Cardiac muscle cell (in vitro differentiated cells and primary cell): Measurements from ENCODE around the gene NDP. TPM values are rescaled to one million over a fixed set of nuclear protein-coding genes. Genes with fewer than 3 reads are reported as not detected.
A peak's percentile ranks its signal among the peaks of the same experiment; 100 is the strongest.

ENCODE experiments used
- DNase-seq, 2 donors: peaks; one replicate each; pipeline versions ENCODE4 v3.0.0 to v3.0.0-alpha.2; 2010 to 2017; ENCODE audit warnings: low read depth in 1 of 2, low spot score in 1 of 2
- H3K27ac ChIP-seq: fragments of 200-600 bp; sonication (generic); 2 replicates; pipeline ENCODE4 v1.5.1; 2016
- H3K27me3 ChIP-seq: fragments of 200-600 bp; sonication (generic); 2 replicates; pipeline ENCODE4 v1.6.0; 2016; ENCODE audit warnings: control low read depth
- H3K36me3 ChIP-seq: fragments of 200-600 bp; sonication (generic); 2 replicates; pipeline ENCODE4 v1.5.1; 2016; ENCODE audit warnings: control low read depth
- H3K4me1 ChIP-seq: fragments of 200-600 bp; sonication (generic); 2 replicates; pipeline ENCODE4 v1.8.1; 2017; ENCODE audit warnings: low read depth, mild to moderate bottlenecking, mixed run types
- H3K4me3 ChIP-seq: fragments of 200-600 bp; sonication (generic); 2 replicates; pipeline ENCODE4 v1.5.1; 2016; ENCODE audit warnings: mild to moderate bottlenecking
- H3K9me3 ChIP-seq: fragments of 200-600 bp; sonication (generic); 2 replicates; pipeline ENCODE4 v1.5.1; 2017; ENCODE audit warnings: low read depth, mild to moderate bottlenecking, control low read depth
- CTCF ChIP-seq: IDR thresholded peaks from 2 replicates; pipeline ENCODE4 v1.5.1; 2012; ENCODE audit warnings: low read depth, mild to moderate bottlenecking, low read length
- polyA plus RNA-seq: library from polyadenylated mRNA; unstranded; fragments of >200 nt; fragmentation: Nextera tagmentation; extraction: Ambion mirVana; gene quantifications from 2 replicates; pipeline ENCODE4 v1.2.1, GENCODE V29; 2016
- total RNA-seq: library from RNA; depleted of rRNA; stranded (reverse); fragments of >200 nt; gene quantifications from 2 replicates; pipeline ENCODE4 v1.2.3, GENCODE V29; 2016

NDP gene
- total RNA-seq (not detected in 2 replicates), polyA plus RNA-seq (not detected in 2 replicates)

GRCh38 chrX:43973249-43974099, at the start of gene NDP:
TSS of gene NDP (minus strand) at chrX:43973390. CDS start at chrX:43958645, 14,745 bp downstream.
- peak within 1 kb of the TSS; percentile 11 for H3K4me3 ChIP-seq
- peak in 1 of 2 donors; percentile 16 for DNase-seq
- no peaks in the 10 kb centered on the region for H3K36me3 ChIP-seq
- H3K4me1 ChIP-seq = no peaks in the 10 kb centered on the region
- TF ChIP-seq CTCF = no peak
- H3K27me3 ChIP-seq = peaks cover 9% of the 10 kb centered on the region
- H3K27ac ChIP-seq = no peak within 1 kb of the TSS
- H3K9me3 ChIP-seq = no peaks in the 10 kb centered on the region

GRCh38 chrX:44022964-44023363, 49.8 kb upstream of the NDP start:
- no peaks in the 10 kb centered on the region for H3K4me1 ChIP-seq
- no peak overlapping the region for H3K27ac ChIP-seq
- no peak for DNase-seq
- no peaks in the 10 kb centered on the region for H3K9me3 ChIP-seq
- H3K36me3 ChIP-seq = no peaks in the 10 kb centered on the region
- TF ChIP-seq CTCF = no peak
- H3K4me3 ChIP-seq = no peak overlapping the region
- H3K27me3 ChIP-seq = no peaks in the 10 kb centered on the region

GRCh38 chrX:44020693-44021092, 47.5 kb upstream of the NDP start:
- no peak for DNase-seq
- Histone ChIP-seq H3K27me3 (no peaks in the 10 kb centered on the region), H3K36me3 (no peaks in the 10 kb centered on the region), H3K27ac (no peak overlapping the region), H3K4me1 (no peaks in the 10 kb centered on the region), H3K4me3 (no peak overlapping the region), H3K9me3 (no peaks in the 10 kb centered on the region)
- no peak for TF ChIP-seq CTCF

- no peaks in the 10 kb centered on the region for H3K27me3 ChIP-seq
- H3K36me3 ChIP-seq = no peaks in the 10 kb centered on the region
- no peak overlapping the region for H3K4me3 ChIP-seq
- no peak for TF ChIP-seq CTCF
- H3K9me3 ChIP-seq = no peaks in the 10 kb centered on the region
- no peak for DNase-seq
- no peak overlapping the region for H3K27ac ChIP-seq
- no peaks in the 10 kb centered on the region for H3K4me1 ChIP-seq
Observed at GRCh38 chrX:44019911-44020310, 46.7 kb upstream of the NDP start.

- Histone ChIP-seq H3K27ac (no peak overlapping the region), H3K4me1 (no peaks in the 10 kb centered on the region), H3K4me3 (no peak overlapping the region), H3K27me3 (no peaks in the 10 kb centered on the region), H3K9me3 (no peaks in the 10 kb centered on the region), H3K36me3 (no peaks in the 10 kb centered on the region)
- no peak for DNase-seq
- TF ChIP-seq CTCF = no peak
Observed at GRCh38 chrX:44017676-44018075, 44.5 kb upstream of the NDP start.
